Renal cortex interstitium (tissue), 11 donors: ENCODE data around the gene SBF2. TPM values are rescaled to one million over a fixed set of nuclear protein-coding genes. Genes with fewer than 3 reads are reported as not detected.

Experiments
- DNase-seq, 11 donors: peaks; one replicate each; pipeline ENCODE4 v3.0.0-alpha.2; 2013; ENCODE audit warnings: low read depth in 9 of 11, low spot score in 4 of 11; ENCODE audit errors: extremely low read depth in 1 of 11
- polyA plus RNA-seq, 3 donors: library from polyadenylated mRNA; unstranded; fragments of 120-200 nt; gene quantifications; one replicate each; pipeline ENCODE4 v1.2.1, GENCODE V29; 2013; ENCODE audit not compliant: insufficient read length in 3 of 3

SBF2 gene
- polyA plus RNA-seq, 3 donors = 47.0 to 58.3 (median 52.3) TPM

GRCh38 chr11:9861860-9862725 is 431.9 kb downstream of the SBF2 start:
- no peak for DNase-seq

- DNase-seq = no peak
These were observed 434.3 kb downstream of the SBF2 start for GRCh38 chr11:9859554-9860305.

DNA sequence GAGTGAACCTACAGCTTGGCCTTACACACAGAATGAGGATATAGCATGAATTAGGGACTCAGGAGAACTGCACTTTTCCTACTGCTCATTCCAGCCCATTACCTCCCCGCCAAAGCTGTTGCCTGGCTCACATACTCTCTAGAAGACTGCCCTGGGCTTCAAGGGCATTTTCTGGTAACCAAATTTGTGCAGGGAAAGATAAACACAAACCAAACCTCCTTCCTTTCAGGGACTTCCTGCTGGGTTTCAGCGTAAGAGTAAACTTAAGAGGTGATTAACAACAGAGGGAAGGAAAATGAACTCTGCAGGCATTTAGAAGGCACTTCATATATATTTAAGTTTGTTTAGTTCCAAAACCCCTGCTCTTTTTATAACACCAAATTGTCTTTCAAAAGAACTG is 435.2 kb downstream of the SBF2 start:
- DNase-seq = no peak

DNA sequence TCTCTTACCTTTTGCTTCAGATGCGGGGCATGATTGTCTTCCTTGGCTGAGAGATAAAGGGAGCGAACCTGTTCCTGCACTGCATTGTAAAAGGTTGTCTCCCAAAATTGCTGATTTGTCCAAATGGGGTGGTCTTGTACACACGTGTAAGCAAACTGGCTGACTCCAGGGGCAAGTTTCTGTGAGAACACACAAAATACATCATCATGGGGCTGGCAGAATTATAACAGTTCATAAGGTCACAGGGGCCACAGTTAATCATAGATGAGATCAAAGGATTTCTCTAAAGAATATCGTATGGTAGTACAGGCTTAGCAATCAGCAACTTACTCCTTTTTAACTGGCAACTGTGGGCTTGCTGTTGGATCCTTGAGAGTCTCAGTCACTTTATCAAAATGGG is 435.8 kb downstream of the SBF2 start:
- no peak for DNase-seq

DNA sequence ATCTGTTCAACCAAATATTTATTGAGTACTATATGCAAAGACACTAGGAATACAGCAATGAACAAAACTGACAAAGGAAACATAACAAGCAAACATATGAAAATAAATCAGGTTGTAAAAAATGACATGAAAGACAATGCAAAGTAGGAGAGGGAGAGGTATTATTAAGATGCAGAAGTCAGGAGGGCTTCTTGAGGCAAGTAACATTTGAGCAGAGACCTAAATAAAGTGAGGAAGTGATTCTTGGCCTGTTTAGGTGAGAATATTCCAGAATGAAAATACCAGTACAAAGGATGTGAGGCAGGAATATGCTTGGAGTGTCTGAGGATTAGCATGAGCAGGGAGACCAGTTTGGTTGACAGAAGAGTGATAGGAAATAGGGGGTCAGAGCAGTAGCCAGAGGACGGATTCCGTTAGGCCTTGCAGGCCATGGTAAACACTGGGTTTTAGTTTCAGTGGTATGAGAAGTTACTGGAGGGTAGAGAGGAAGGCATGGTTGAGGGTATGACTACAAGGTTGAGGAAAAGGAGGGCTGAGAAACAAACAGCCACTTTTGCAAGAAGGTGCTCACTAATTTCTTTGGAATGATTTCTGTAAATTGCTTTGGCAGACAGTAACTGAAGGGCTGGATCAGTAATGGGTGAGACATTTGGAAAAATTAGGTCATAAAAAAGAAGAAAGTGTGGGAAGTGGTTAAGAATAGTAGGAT is 438.3 kb downstream of the SBF2 start:
- no peak for DNase-seq

- DNase-seq = peak in 1 of 11 donors; percentile 48
These were observed 440.0 kb downstream of the SBF2 start for GRCh38 chr11:9853929-9854552.

GRCh38 chr11:9852465-9852864 is 441.6 kb downstream of the SBF2 start:
- no peak for DNase-seq

DNA sequence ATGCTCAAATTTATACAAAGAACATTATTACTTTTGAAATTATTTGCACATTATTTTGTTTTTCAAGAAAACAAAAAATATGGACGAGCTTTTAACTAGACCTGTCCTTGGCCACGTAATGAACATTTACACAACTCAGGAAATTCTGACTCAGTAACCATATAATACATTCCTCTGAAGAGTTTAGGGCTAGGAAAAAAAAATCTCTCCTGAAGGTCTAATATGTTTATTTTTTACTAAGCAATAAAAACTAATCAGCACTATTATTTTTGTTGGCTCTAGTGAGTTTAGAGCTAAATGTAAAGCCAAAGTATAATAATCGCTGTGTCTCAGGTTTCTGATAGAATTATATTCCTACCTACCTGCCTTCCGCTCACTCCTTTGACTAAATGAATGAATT is 442.7 kb downstream of the SBF2 start:
- DNase-seq = no peak

GRCh38 chr11:9850224-9850895 is 443.7 kb downstream of the SBF2 start:
- DNase-seq = no peak

GRCh38 chr11:9849389-9849788 is 444.6 kb downstream of the SBF2 start:
- DNase-seq = no peak

DNA sequence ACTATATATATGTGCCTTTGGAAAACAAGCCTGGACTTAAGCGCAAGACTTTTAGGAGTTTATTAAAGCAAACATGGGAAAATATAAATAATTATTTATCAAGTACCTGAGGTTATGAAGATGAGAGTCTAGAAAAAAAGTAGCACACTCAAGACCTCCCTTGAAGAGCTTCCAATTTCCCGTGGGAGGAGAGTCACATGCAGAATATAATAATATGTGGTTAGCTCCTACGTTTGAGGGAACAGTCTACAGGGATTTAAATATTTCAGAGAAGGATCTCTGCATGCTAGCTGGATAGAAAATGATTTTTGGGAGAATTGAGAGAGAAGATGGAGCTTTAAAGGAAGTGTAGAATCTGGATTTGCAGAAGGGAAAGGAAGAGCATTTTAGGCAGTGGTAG is 446.4 kb downstream of the SBF2 start:
- no peak for DNase-seq

GRCh38 chr11:9842923-9843322 is 451.1 kb downstream of the SBF2 start:
- DNase-seq = no peak

DNA sequence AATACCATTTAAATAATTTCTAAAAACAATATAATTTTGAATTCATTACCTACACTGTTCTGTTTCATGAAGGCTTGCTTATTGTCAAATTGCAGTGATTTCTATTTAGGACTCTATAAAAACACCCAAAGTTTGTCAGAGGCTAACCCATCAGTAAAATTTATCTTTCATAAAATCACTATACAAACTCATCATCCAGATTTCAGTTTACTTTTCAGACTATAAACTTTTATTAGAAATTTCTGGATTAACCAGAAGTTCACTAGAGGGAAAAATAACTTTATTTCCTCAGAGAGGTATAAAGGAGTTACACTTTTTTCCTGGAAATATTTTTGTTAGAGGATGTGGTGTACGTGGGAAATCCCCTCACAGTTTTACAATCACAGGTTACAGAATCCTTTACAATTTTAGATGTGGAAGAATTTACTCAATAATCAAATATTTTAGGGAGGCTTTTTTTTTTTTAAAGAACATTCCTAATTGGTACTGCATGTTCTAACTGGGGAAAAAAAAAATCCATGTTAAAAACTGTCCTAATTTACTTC is 453.5 kb downstream of the SBF2 start:
- no peak for DNase-seq

GRCh38 chr11:9839550-9839949 is 454.5 kb downstream of the SBF2 start:
- DNase-seq = no peak

GRCh38 chr11:9838961-9839360 is 455.1 kb downstream of the SBF2 start:
- peak in 1 of 11 donors; percentile 38 for DNase-seq

- no peak for DNase-seq
These were observed 455.8 kb downstream of the SBF2 start for GRCh38 chr11:9838229-9838628.

- no peak for DNase-seq
These were observed 459.7 kb downstream of the SBF2 start for GRCh38 chr11:9834291-9834690.

DNA sequence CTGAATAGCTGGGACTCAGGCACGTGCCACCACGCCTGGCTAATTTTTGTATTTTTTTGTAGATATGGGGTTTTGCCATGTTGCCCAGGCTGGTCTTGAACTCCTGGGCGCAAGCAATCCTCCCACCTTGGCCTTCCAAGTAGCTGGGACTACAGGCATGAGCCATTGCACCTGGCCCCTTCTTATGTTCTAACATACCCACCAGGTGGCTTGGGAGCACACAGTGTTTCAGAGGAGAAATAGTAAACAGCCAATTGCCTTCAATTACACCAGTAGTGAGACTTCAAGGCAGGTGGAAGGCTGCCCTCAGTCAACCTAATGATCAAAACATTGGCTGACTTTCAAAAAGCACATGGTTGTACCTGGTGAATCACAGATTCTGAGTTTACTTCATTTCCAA is 462.9 kb downstream of the SBF2 start:
- no peak for DNase-seq

DNA sequence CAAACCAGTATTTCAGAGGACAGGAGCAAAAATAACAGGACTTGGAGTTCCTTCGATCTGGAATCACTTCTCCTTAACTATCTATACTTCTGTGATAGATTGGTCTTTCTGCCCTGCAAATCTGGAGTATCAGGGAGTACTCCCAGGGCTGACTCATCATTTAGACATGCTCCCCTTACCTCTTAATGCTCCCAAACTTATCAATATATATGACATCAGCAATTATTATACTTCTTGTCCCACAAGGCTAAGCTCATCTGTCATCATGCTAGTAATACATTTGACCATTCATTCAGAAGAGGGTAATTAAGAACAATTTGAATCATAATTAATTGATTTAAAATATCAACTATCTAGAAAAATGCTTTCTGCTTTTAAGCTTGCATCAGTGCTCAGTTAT is 466.3 kb downstream of the SBF2 start:
- no peak for DNase-seq
